ENCODE data around the gene RIBC2.
"Not testable (repeated sequence)": the region's sequence is repeated elsewhere in the genome, so short reads cannot be mapped to it uniquely, and the experiment has no call there.

The RIBC2 gene

DNA sequence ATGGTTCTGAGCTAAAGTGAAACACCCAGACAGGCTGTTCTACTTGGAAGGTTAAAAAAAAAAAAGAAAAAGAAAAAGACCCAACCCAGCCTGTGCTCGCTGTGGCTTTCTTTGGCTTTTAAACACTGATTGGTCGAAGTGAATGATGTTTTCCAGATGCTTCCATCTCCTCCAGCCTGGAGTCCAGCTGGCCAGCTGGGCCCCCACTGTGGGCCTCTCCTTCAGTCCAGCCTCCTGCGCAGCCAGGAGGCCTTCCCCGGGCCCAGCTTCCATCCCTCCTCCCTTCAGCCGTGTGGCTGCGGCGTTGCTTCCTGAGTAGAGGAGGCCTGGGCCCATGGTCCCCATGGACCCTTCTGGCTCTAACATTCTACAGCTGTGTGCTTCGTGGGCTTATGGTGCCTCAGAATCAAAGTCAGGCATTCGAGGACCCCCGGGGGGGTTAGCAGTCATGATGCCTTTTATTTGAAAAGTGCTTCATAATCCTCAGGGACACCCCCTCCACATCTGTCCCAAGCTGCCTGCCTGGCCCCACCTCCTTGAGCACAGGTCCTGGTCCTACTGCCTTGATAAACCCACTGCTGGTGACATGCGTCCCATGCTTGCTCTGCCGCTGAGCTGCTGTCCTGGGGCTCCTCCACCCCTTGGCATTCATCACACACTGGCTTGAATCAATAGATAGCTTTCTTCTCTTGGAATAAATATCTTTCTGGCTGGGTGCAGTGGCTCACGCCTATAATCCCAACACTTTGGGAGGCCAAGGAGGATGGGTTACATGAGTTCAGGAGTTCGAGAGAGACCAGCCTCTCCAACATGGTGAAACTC, 47.0 kb downstream of the RIBC2 start:
- in situ Hi-C loops (cut with MboI; ENCODE audit: low sequenced_read_pairs): no loop called here
- Histone ChIP-seq H3K4me3 (no peak overlapping the region), H3K9me3 (peaks cover 3% of the 10 kb centered on the region; the same call in 1 of the 2 replicates), H3K27me3 (ENCODE audit: low read depth) (no peaks in the 10 kb centered on the region), H3K36me3 (replicated peaks) (no peaks in the 10 kb centered on the region), H3K4me1 (no peaks in the 10 kb centered on the region)
- no peak for DNase-seq (ENCODE audit: low spot score in 2 of 2)

DNA sequence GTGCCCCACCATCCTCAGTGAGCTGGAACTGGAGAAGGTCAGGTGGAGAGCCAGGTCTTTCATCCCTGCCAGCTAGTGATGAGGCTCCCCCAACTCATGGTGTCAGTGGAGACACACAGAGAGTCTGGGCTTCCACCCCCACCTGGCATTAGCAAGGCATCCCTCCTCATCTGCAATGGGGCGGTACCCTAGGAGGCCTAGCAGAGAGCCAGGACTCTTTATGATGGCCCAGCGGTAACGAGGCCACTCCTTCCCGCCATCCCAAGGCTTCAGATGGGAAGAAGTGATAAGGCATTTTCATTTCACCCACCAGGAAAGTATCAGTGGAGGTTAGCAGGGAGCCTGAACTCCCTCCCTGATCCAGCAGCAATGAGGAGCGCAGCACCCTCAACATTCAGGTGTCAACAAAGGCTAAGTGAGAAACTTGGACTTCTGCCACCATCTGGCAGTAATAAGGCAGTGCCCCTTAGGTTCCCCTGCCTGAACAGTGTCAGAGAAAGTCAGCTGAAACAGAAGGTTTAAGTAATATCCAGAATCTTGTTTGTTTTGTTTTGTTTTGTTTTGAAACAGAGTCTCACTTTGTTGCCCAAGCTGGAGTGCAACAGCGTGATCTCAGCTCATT, 48.7 kb downstream of the RIBC2 start:
- Histone ChIP-seq H3K4me3 (no peak overlapping the region), H3K9me3 (peaks cover 3% of the 10 kb centered on the region), H3K36me3 (replicated peaks) (no peaks in the 10 kb centered on the region), H3K4me1 (0 out of 2 replicates have a peak, but pooled peaks cover 3% of the 10 kb centered on the region), H3K27me3 (ENCODE audit: low read depth) (no peaks in the 10 kb centered on the region)
- DNase-seq (ENCODE audit: low spot score in 2 of 2): no peak
- in situ Hi-C loops (cut with MboI; ENCODE audit: low sequenced_read_pairs): no loop called here

DNA sequence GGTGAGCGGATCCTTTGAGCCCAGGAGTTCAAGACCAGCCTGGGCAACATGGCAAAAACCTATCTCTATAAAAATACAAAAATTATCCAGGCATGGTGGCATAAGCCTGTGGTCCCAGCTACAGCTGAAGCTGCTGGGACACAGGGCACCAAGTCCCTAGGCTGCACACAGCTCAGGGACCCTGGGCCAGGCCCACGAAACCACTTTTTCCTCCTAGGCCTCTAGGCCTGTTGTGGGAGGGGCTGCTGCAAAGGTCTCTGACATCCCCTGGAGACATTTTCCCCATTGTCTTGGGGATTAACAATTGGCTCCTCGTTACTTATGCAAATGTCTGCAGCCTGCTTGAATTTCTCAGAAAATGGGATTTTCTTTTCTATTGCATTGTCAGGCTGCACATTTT, 50.2 kb downstream of the RIBC2 start:
- H3K36me3 ChIP-seq (replicated peaks); H3K4me1 ChIP-seq; in situ Hi-C loops (cut with MboI; ENCODE audit: low sequenced_read_pairs); H3K27me3 ChIP-seq (ENCODE audit: low read depth); DNase-seq (ENCODE audit: low spot score in 2 of 2); H3K4me3 ChIP-seq: not testable (repeated sequence)
- H3K9me3 ChIP-seq: peaks cover 14% of the 10 kb centered on the region

DNA sequence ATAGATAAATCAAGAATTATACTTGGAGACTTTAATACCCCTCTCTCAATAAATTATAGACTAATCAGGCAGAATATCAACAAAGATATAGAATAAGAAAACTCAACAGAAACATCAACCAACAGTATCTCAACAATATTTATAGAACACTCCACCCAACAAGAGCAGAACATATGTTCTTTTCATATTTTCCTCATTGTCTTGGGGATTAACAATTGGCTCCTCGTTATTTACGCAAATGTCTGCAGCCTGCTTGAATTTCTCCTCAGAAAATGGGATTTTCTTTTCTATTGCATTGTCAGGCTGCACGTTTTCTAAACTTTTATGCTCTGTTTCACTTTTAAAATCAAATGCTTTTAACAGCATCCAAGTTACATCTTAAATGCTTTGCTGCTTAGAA, 52.1 kb downstream of the RIBC2 start:
- Histone ChIP-seq H3K36me3 (replicated peaks) (no peaks in the 10 kb centered on the region), H3K4me1 (peaks cover 27% of the 10 kb centered on the region)
- in situ Hi-C loops (cut with MboI; ENCODE audit: low sequenced_read_pairs): no loop called here

DNA sequence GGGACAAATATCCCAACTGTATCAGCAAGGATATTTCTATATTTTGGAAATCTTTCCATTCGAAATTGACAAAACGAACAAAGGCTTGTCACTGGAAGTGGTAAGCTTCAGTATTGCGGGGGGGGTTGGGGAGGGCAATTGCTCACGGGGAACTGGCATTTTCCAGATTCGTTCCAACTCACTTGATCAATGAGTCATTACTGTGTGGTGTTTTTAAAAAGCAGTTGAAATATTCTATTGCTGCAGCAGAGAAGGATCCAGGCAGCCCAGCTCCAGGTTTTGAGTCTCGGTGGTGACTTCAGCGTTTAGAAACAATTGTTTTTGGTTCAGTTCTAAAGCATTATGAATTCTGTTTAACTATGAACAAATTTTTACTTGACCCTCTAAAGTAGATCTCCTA, 55.4 kb downstream of the RIBC2 start:
- Histone ChIP-seq H3K4me1 (peaks cover 32% of the 10 kb centered on the region), H3K36me3 (replicated peaks) (no peaks in the 10 kb centered on the region), H3K27me3 (ENCODE audit: low read depth) (no peaks in the 10 kb centered on the region), H3K9me3 (peaks cover 11% of the 10 kb centered on the region), H3K4me3 (no peak overlapping the region)
- in situ Hi-C loops (cut with MboI; ENCODE audit: low sequenced_read_pairs): no loop called here
- peak; percentile 38 to 42 for DNase-seq (ENCODE audit: low spot score in 2 of 2)

More for the DNA sequence above, 52.1 kb downstream of the RIBC2 start:
- no peak for DNase-seq (ENCODE audit: low spot score in 2 of 2)
- Histone ChIP-seq H3K9me3 (peaks cover 14% of the 10 kb centered on the region), H3K27me3 (ENCODE audit: low read depth) (no peaks in the 10 kb centered on the region), H3K4me3 (no peak overlapping the region)

DNA sequence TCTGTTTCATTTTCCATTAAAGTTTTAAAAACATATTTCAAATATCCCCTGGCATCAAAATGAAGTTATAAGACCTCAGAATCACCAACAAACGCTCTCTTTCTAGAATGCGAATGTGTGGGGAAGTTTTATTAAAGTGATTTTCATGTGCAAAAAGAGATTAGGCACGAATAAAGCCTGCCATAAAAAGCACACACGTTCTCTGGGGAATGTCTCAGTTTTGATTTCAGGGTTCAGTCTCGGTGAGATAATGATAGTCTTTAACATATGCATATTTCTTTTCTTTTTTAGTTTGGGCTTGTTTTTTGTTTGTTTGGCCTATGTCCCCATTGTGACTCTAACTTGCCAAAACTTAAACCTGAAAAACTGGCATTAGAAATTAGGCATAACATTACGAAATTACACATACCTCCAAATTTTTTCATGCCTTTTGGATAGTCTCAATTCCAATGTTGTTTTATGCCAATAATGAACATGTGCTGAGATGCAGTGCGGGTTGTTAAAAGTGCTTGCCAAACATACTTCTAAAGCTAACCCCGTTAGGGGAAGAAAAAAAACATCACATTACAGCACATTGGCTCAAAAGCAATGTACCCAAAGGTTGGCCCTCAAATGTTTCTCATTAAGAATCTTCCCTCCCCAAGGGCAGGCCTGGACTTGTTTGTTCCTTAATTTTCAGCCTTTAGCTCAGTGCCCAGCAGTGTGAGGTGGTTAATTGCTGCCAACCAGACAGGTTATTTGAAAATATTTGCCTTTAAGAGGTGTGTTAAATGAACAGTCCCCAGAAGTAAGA, 56.0 kb downstream of the RIBC2 start:
- no peaks in the 10 kb centered on the region for H3K27me3 ChIP-seq (ENCODE audit: low read depth)
- peaks cover 11% of the 10 kb centered on the region for H3K9me3 ChIP-seq
- in situ Hi-C loops (cut with MboI; ENCODE audit: low sequenced_read_pairs): no loop called here
- no peaks in the 10 kb centered on the region for H3K36me3 ChIP-seq (replicated peaks)
- H3K4me3 ChIP-seq: no peak overlapping the region
- DNase-seq (ENCODE audit: low spot score in 2 of 2): peak; percentile 67 to 94
- peaks cover 32% of the 10 kb centered on the region for H3K4me1 ChIP-seq

DNA sequence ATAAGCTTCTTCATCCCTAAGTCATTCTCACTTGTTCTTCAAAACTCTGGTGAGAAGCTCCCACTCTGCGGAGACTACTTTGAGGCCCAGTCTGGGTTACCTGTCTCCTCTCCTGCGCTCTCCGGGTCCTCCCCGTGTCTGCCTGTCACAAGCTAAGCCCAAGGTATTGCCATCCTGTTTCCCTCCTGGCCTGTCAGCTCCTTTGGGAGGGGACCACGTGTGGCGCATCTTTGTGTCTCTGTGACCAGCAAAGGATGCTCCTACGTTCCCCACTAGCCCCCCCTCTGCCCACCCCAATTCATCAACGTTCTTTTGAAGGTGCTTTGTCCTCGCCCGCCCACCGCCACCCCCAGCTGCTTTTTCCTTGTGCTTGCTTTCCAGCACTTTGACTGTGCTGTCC, 57.4 kb downstream of the RIBC2 start:
- no peak for DNase-seq (ENCODE audit: low spot score in 2 of 2)
- in situ Hi-C loops (cut with MboI; ENCODE audit: low sequenced_read_pairs): no loop called here
- peaks cover 29% of the 10 kb centered on the region for H3K4me1 ChIP-seq
- H3K27me3 ChIP-seq (ENCODE audit: low read depth): no peaks in the 10 kb centered on the region
- H3K4me3 ChIP-seq: no peak overlapping the region
- H3K9me3 ChIP-seq: peaks cover 11% of the 10 kb centered on the region
- no peaks in the 10 kb centered on the region for H3K36me3 ChIP-seq (replicated peaks)

DNA sequence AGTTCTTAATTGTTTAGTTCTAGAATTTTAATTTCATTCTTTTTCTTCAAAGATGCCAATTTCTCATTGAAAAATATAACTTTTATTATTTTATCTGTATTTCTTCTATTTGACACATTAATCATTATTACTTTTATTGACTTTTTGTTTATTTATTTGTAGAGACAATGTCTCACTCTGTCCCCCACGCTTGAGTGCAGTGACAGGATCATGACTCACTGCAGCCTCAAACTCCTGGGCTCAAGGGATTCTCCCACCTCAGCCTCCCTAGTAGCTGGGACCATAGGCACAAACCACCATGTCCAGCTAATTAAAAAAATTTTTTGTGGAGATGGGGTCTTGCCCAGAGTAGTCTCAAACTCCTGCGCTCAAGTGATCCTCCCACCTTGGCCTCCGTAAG, 58.9 kb downstream of the RIBC2 start:
- no peak for DNase-seq (ENCODE audit: low spot score in 2 of 2)
- in situ Hi-C loops (cut with MboI; ENCODE audit: low sequenced_read_pairs): no loop called here
- H3K4me1 ChIP-seq: peaks cover 29% of the 10 kb centered on the region

DNA sequence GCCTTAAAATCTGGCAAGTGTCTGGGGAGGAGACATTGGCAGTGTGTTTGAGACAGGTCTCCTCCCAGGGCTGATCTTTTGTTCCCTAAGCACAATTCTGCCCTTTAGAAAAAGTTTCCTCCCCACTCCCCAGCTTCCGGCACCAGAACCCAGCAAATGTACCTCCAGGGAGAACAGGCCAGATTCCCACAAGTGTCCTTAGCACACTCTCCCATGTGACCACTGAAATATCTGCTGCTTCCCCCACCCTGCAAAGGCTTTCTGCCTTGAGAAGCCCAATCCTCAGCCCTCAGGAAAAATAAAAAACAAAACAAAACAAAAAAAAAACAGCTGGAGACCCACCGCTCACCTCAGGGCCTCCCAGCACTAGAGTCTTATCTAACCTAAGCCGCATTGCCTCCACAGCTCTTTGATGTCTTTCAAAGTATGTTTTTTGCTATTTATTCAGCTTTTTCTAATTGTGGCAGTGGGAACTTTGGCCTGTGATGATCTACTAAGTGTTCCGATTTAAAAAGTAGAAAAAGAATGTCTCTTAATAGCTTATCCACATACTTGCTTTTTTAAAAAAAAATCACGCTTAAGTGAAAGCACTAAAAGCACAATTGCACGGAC, 60.2 kb downstream of the RIBC2 start:
- Histone ChIP-seq H3K36me3 (replicated peaks) (no peaks in the 10 kb centered on the region), H3K4me3 (no peak overlapping the region), H3K4me1 (peaks cover 26% of the 10 kb centered on the region), H3K27me3 (ENCODE audit: low read depth) (no peaks in the 10 kb centered on the region), H3K9me3 (no peaks in the 10 kb centered on the region)
- in situ Hi-C loops (cut with MboI; ENCODE audit: low sequenced_read_pairs): no loop called here
- DNase-seq (ENCODE audit: low spot score in 2 of 2): peak in 1 of 2 experiments; percentile 16

More for the DNA sequence above, 58.9 kb downstream of the RIBC2 start:
- H3K4me3 ChIP-seq: no peak overlapping the region
- H3K36me3 ChIP-seq (replicated peaks): no peaks in the 10 kb centered on the region
- H3K9me3 ChIP-seq: peaks cover 9% of the 10 kb centered on the region
- H3K27me3 ChIP-seq (ENCODE audit: low read depth): no peaks in the 10 kb centered on the region

DNA sequence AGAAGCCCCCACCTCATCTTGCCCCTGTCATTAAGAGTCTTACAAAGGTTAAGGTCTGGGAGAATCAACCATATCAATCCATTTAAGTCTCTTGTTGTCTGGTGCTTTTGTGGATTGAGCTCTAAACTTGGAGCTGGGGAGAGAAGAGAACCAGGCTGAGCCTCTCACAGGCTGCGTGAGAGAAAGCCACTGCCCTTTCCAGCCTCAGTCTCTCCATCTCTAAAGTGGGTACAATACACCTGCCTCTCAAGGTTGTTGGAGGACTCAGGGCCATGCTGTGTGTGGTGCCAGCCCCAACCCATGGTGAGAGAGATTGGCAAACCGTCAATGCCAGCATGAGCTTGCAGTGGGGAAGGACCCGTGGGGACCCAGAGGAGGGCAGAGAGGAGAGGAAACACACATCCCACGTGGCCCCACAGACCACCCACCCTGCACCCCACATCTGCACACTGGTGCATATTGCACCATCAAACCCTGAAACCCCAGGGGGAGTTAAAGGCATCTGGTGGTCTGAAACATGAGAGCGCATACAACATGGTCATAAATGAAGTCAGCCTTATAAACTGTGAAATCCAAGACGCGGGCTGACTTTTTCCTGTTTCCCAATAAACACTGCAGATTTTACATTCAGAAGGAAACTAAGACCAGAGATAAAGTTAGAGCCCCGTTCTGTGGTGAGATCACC, 61.7 kb downstream of the RIBC2 start:
- in situ Hi-C loops (cut with MboI; ENCODE audit: low sequenced_read_pairs): no loop called here
- H3K4me1 ChIP-seq: peaks cover 12% of the 10 kb centered on the region
- no peak for DNase-seq (ENCODE audit: low spot score in 2 of 2)
- H3K36me3 ChIP-seq (replicated peaks): no peaks in the 10 kb centered on the region
- H3K9me3 ChIP-seq: 0 out of 2 replicates have a peak, but pooled peaks cover 1% of the 10 kb centered on the region
- no peaks in the 10 kb centered on the region for H3K27me3 ChIP-seq (ENCODE audit: low read depth)
- H3K4me3 ChIP-seq: no peak overlapping the region

DNA sequence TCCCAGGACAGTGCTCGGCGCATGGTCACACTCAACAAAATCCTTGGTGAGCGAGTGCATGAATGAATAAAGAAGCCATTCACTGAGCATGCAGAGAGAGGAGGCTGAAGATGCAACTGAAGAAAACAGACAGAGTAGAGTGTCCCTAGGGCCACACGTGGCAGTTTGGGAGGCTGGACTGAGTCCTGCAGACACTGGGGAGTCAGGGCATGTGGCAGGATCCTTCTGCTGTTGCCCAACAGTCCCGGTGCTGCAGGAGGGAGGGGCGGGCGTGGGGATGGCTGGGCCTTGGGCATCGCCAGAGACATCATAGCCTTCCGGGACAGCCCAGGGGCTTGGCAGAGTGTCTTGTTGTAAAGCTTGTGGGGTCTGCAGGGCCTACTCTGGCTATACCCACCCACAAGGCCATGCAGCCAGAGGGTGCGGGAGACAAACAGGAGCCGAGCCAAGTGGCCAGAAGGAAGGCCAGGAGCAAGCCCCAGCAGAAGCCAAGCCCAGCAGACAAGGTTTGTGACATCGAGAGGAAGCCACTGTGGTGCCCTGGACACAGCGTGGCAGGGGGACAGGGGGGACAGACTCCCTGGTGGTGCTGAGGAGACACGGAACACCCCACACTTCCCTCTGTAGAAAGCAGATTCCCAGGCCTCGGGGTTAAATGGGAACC, 62.5 kb downstream of the RIBC2 start:
- in situ Hi-C loops (cut with MboI; ENCODE audit: low sequenced_read_pairs): no loop called here
- no peaks in the 10 kb centered on the region for H3K36me3 ChIP-seq (replicated peaks)
- no peaks in the 10 kb centered on the region for H3K27me3 ChIP-seq (ENCODE audit: low read depth)
- H3K9me3 ChIP-seq: 0 out of 2 replicates have a peak, but pooled peaks cover 3% of the 10 kb centered on the region
- H3K4me3 ChIP-seq: no peak overlapping the region
- no peak for DNase-seq (ENCODE audit: low spot score in 2 of 2)
- H3K4me1 ChIP-seq: peaks cover 5% of the 10 kb centered on the region

DNA sequence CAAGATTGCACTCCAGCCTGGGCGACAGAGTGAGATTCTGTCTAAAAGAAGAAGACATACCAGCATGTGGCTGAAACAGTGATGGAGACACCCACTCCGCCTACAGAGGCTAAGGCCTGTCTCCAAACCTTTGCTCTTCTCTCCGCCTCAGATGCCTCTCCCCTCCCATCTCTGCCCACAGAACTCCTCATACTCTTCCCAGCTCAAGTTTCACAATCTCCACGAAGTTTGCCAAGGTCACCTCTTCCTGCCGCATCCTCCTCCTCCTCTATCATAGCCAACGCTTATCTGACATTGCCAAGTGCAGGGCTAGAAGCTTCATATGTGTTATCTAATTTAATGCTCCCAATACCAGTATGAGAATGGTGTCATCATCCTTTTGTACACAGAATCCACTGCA, 63.3 kb downstream of the RIBC2 start:
- in situ Hi-C loops (cut with MboI; ENCODE audit: low sequenced_read_pairs): no loop called here
- Histone ChIP-seq H3K36me3 (replicated peaks) (no peaks in the 10 kb centered on the region), H3K9me3 (0 out of 2 replicates have a peak, but pooled peaks cover 3% of the 10 kb centered on the region), H3K4me1 (peaks cover 3% of the 10 kb centered on the region), H3K4me3 (no peak overlapping the region), H3K27me3 (ENCODE audit: low read depth) (no peaks in the 10 kb centered on the region)
- DNase-seq (ENCODE audit: low spot score in 2 of 2): no peak

Data from HAP-1 (cell line).